B cell (primary cell): ENCODE measurements around the gene DEPDC1B. TPM values are rescaled to one million over a fixed set of nuclear protein-coding genes. Genes with fewer than 3 reads are reported as not detected.

Experiments used
- ATAC-seq: fragments of 200-7000 bp; cut with Tn5 transposase; one replicate; pipeline ENCODE4 v1.10.0; 2021; ENCODE audit warnings: low read depth, mild to moderate bottlenecking, moderate number of reproducible peaks, moderate library complexity
- CTCF ChIA-PET: fragments of 350-600 bp; sonication (Branson Sonifier 250); formaldehyde crosslinking; loops from one replicate; lab custom pipeline; 2021; ENCODE audit warnings: antibody characterized with exemption, inconsistent platforms; lab: Charles Lee
- POLR2A ChIA-PET: fragments of 350-600 bp; sonication (Branson Sonifier 250); formaldehyde crosslinking; loops from one replicate; lab custom pipeline; 2021; ENCODE audit warnings: antibody characterized with exemption; lab: Charles Lee
- DNase-seq: peaks from one replicate; pipeline ENCODE4 v3.0.0; 2013
- H2AFZ ChIP-seq: 2 replicates; pipeline ENCODE4 v1.6.1; 2012; ENCODE audit warnings: mild to moderate bottlenecking, low read depth, low read length; ENCODE audit not compliant: insufficient read depth, poor library complexity, severe bottlenecking
- H3K27ac ChIP-seq, 2 donors: 1 replicate in 1 of 2; 2 replicates in 1 of 2; pipeline ENCODE4 v1.5.1; 2012 to 2013; ENCODE audit warnings: low read length in 2 of 2, mild to moderate bottlenecking in 2 of 2, moderate library complexity in 1 of 2
- H3K27me3 ChIP-seq, 4 experiments: fragments of 200-600 bp in 1 of 4; sonication (generic) in 1 of 4; replicated peaks in 1 of 4; 1 replicate in 2 of 4; 2 replicates in 2 of 4; pipeline versions ENCODE4 v1.6.1 to v1.7.0; 2013 to 2016; ENCODE audit warnings: low read length in 3 of 4, mild to moderate bottlenecking in 2 of 4, mixed read lengths in 1 of 4, moderate library complexity in 1 of 4; ENCODE audit not compliant: insufficient read depth in 4 of 4, control insufficient read depth in 3 of 4; ENCODE audit errors: control extremely low read depth in 1 of 4
- H3K36me3 ChIP-seq, 2 experiments: replicated peaks in 1 of 2; 1 replicate in 1 of 2; 2 replicates in 1 of 2; pipeline versions ENCODE4 v1.6.1 to v1.7.1; 2013; ENCODE audit warnings: low read length in 1 of 2; ENCODE audit not compliant: insufficient read depth in 2 of 2, control insufficient read depth in 1 of 2; ENCODE audit errors: control extremely low read depth in 1 of 2, extremely low read depth in 1 of 2
- H3K4me1 ChIP-seq, 2 donors: fragments of 200-600 bp in 1 of 2; sonication (generic) in 1 of 2; 1 replicate in 1 of 2; 2 replicates in 1 of 2; pipeline versions ENCODE4 v1.5.1 to v1.6.1; 2013 to 2017; ENCODE audit warnings: low read length in 2 of 2; ENCODE audit not compliant: control insufficient read depth in 2 of 2, insufficient read depth in 2 of 2
- H3K4me2 ChIP-seq: replicated peaks from 2 replicates; pipeline ENCODE3; 2012; ENCODE audit warnings: mild to moderate bottlenecking, low read depth, low read length; ENCODE audit not compliant: poor library complexity, severe bottlenecking
- H3K4me3 ChIP-seq, 5 experiments: fragments of 200-600 bp in 1 of 5; sonication (generic) in 1 of 5; 1 replicate in 3 of 5; 2 replicates in 2 of 5; pipeline versions ENCODE4 v1.5.1 to v1.7.0; 2011 to 2016; ENCODE audit warnings: low read length in 4 of 5, mild to moderate bottlenecking in 4 of 5, low read depth in 2 of 5, control low read depth in 1 of 5, moderate library complexity in 1 of 5; ENCODE audit not compliant: insufficient read depth in 1 of 5; ENCODE audit errors: control extremely low read depth in 1 of 5, extremely low read depth in 1 of 5
- H3K79me2 ChIP-seq: fragments of 200-600 bp; sonication (generic); one replicate; pipeline ENCODE4 v1.6.0; 2016; ENCODE audit warnings: low read length; ENCODE audit not compliant: control insufficient read depth, insufficient read depth
- H3K9ac ChIP-seq: fragments of 200-600 bp; sonication (generic); 2 replicates; pipeline ENCODE4 v1.6.1; 2017; ENCODE audit warnings: mild to moderate bottlenecking, low read length, moderate library complexity
- H3K9me3 ChIP-seq, 3 donors: one replicate each; pipeline versions ENCODE4 v1.6.1 to v1.7.1; 2013; ENCODE audit warnings: low read length in 2 of 3; ENCODE audit not compliant: control insufficient read depth in 2 of 3, insufficient read depth in 1 of 3; ENCODE audit errors: control extremely low read depth in 1 of 3
- H4K20me1 ChIP-seq: 2 replicates; pipeline ENCODE4 v1.6.0; 2012; ENCODE audit warnings: mild to moderate bottlenecking, low read length; ENCODE audit not compliant: insufficient read depth, control insufficient read depth, poor library complexity, severe bottlenecking
- H3K27ac Mint-ChIP-seq: one replicate; pipeline ENCODE4 v1.8.0; 2021; ENCODE audit warnings: mixed read lengths
- H3K27me3 Mint-ChIP-seq: one replicate; pipeline ENCODE4 v1.8.0; 2021; ENCODE audit warnings: mixed read lengths
- H3K4me1 Mint-ChIP-seq: one replicate; pipeline ENCODE4 v1.8.0; 2021; ENCODE audit warnings: mixed read lengths
- H3K4me3 Mint-ChIP-seq: one replicate; pipeline ENCODE4 v1.8.0; 2021; ENCODE audit warnings: mixed read lengths
- H3K9me3 Mint-ChIP-seq: one replicate; pipeline ENCODE4 v1.8.0; 2022; ENCODE audit warnings: mixed read lengths; ENCODE audit not compliant: insufficient read depth
- EZH2 ChIP-seq: IDR thresholded peaks from 2 replicates; pipeline ENCODE4 v1.6.1; 2012; ENCODE audit warnings: borderline replicate concordance, low read depth, mild to moderate bottlenecking, moderate library complexity, low read length; ENCODE audit not compliant: insufficient read depth, poor library complexity, severe bottlenecking
- WGBS: methylation state at CpG from one replicate; pipeline ENCODE4 v1.1.5; 2013; ENCODE audit warnings: missing lambda C conversion rate; ENCODE audit not compliant: insufficient coverage; 5-methylcytosine and 5-hydroxymethylcytosine counted together
- intact Hi-C: fragments of 100-400 bp; cut with micrococcal nuclease; formaldehyde crosslinking; loops from one replicate; pipeline ENCODE4 v1.10.0; 2022
- polyA plus RNA-seq: library from polyadenylated mRNA; depleted of rRNA; stranded (reverse); fragments of >200 nt; gene quantifications from 2 replicates; pipeline ENCODE4 v1.2.3, GENCODE V29; 2012
- total RNA-seq, 2 donors: library from RNA; stranded (reverse); fragments of 120-200 nt in 1 of 2; gene quantifications; 1 replicate in 1 of 2; 2 replicates in 1 of 2; pipeline versions ENCODE4 v1.2.3 to v1.2.4, GENCODE V29; 2013 to 2022
- TF ChIP-seq, protein P1 (sequence below): fragments of 200-600 bp; IDR thresholded peaks from one replicate; pipeline ENCODE4 v1.8.0; 2022; ENCODE audit warnings: antibody characterized with exemption, mild to moderate bottlenecking

DEPDC1B gene
- total and polyA plus RNA-seq, 2 donors (not counting 1 experiment from before 2014, with no cell fraction given): 0.04 to 0.25 TPM

DNA sequence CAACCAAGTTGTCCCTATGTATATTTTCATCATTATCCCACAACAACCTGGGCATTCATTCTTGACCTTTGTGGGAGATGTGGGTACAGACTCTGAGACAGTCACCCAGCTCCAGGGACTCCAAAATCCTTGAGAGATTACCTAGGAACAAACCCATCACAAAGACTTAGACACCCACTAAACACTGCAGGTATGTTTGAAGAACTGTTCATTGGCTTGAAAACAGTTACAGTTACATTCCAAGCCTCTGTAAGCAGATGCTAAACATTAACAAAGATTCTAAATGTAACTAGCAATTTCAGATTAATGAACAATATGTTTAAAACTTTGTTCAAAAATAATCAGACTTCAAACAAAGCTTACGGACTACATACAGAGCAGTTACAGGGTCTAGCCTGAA is 24.7 kb downstream of the DEPDC1B start:
- H4K20me1 ChIP-seq: no peaks in the 10 kb centered on the region
- CTCF ChIA-PET: interaction anchor here (0.9 to 1.8 kb wide), 6 partner anchors 10 to 983 kb away, joined by 3 to 7 read pairs (median 5); no protein-coding TSS in a partner anchor
- no peak overlapping the region for H3K4me2 ChIP-seq
- H3K27ac ChIP-seq: no peak overlapping the region
- TF ChIP-seq, protein P1, sequence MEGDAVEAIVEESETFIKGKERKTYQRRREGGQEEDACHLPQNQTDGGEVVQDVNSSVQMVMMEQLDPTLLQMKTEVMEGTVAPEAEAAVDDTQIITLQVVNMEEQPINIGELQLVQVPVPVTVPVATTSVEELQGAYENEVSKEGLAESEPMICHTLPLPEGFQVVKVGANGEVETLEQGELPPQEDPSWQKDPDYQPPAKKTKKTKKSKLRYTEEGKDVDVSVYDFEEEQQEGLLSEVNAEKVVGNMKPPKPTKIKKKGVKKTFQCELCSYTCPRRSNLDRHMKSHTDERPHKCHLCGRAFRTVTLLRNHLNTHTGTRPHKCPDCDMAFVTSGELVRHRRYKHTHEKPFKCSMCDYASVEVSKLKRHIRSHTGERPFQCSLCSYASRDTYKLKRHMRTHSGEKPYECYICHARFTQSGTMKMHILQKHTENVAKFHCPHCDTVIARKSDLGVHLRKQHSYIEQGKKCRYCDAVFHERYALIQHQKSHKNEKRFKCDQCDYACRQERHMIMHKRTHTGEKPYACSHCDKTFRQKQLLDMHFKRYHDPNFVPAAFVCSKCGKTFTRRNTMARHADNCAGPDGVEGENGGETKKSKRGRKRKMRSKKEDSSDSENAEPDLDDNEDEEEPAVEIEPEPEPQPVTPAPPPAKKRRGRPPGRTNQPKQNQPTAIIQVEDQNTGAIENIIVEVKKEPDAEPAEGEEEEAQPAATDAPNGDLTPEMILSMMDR: no peak
- TF ChIP-seq EZH2: no peak
- no peak overlapping the region for H3K9ac ChIP-seq
- H3K36me3 ChIP-seq: no peaks in the 10 kb centered on the region
- intact Hi-C loops: no loop called here
- Mint-ChIP-seq H3K4me1 (peaks cover 2% of the 10 kb centered on the region), H3K27me3 (no peaks in the 10 kb centered on the region), H3K4me3 (no peak overlapping the region), H3K27ac (no peak overlapping the region), H3K9me3 (no peaks in the 10 kb centered on the region)
- no peaks in the 10 kb centered on the region for H3K27me3 ChIP-seq
- DNase-seq (no peak), ATAC-seq (no peak)
- no peaks in the 10 kb centered on the region for H3K4me1 ChIP-seq
- peaks cover 5% of the 10 kb centered on the region for H3K79me2 ChIP-seq
- H3K9me3 ChIP-seq: no peaks in the 10 kb centered on the region
- WGBS: 71% methylated on average over 1 of the region's 1 CpG
- no peak overlapping the region for H3K4me3 ChIP-seq
- POLR2A ChIA-PET: interaction anchor here (0.6 kb wide), 1 partner anchor 1518 kb away, joined by 3 read pairs; no protein-coding TSS in a partner anchor
- H2AFZ ChIP-seq: no peak overlapping the region

- intact Hi-C loops: no loop called here
- Histone ChIP-seq H3K4me3 (no peak overlapping the region), H3K9ac (no peak overlapping the region), H3K27me3 (no peaks in the 10 kb centered on the region), H3K79me2 (peaks cover 5% of the 10 kb centered on the region), H4K20me1 (no peaks in the 10 kb centered on the region), H3K4me1 (no peaks in the 10 kb centered on the region), H3K9me3 (no peaks in the 10 kb centered on the region), H2AFZ (no peak overlapping the region), H3K27ac (no peak overlapping the region), H3K4me2 (no peak overlapping the region), H3K36me3 (no peaks in the 10 kb centered on the region)
- DNase-seq (no peak), ATAC-seq (no peak)
- no peaks in the 10 kb centered on the region for H3K27me3 Mint-ChIP-seq
- TF ChIP-seq, protein P1: no peak
- no peak for TF ChIP-seq EZH2
- H3K4me3 Mint-ChIP-seq: no peak overlapping the region
- no peak overlapping the region for H3K27ac Mint-ChIP-seq
- WGBS: 95% methylated on average over 2 of the region's 2 CpGs
- POLR2A ChIA-PET: no interaction called here
- no peaks in the 10 kb centered on the region for H3K9me3 Mint-ChIP-seq
- CTCF ChIA-PET: interaction anchor here (1.4 kb wide), 1 partner anchor 984 kb away, joined by 3 read pairs; no protein-coding TSS in a partner anchor
- peaks cover 2% of the 10 kb centered on the region for H3K4me1 Mint-ChIP-seq
These were observed 25.5 kb downstream of the DEPDC1B start for GRCh38 chr5:60674251-60675069.
